Calu3 (cell line): ENCODE data around the gene NBDY. TPM values are rescaled to one million over a fixed set of nuclear protein-coding genes. Genes with fewer than 3 reads are reported as not detected.

ENCODE experiments used
- BruUV-seq: library from RNA; stranded (reverse); fragments of 400-500 nt; replicated peaks from 2 replicates; lab custom pipeline; 2021; lab: Mats Ljungman, UMichigan
- CTCF ChIA-PET: fragments of 300-600 bp; sonication (Branson Sonifier 250); formaldehyde crosslinking; loops from one replicate; lab custom pipeline; 2022; ENCODE audit warnings: antibody characterized with exemption; lab: Charles Lee
- DNase-seq: peaks from one replicate; pipeline ENCODE4 v3.0.0; 2022
- H3K27ac Mint-ChIP-seq: one replicate; pipeline ENCODE4 v1.8.0; 2022; ENCODE audit warnings: mixed read lengths; ENCODE audit not compliant: unreplicated experiment
- H3K27me3 Mint-ChIP-seq: one replicate; pipeline ENCODE4 v1.8.0; 2022; ENCODE audit warnings: mixed read lengths; ENCODE audit not compliant: unreplicated experiment
- H3K36me3 Mint-ChIP-seq: one replicate; pipeline ENCODE4 v1.8.0; 2022; ENCODE audit warnings: mild to moderate bottlenecking, moderate library complexity, mixed read lengths; ENCODE audit not compliant: insufficient read depth, unreplicated experiment
- H3K4me1 Mint-ChIP-seq: one replicate; pipeline ENCODE4 v1.8.0; 2022; ENCODE audit warnings: mild to moderate bottlenecking, low read depth, mixed read lengths; ENCODE audit not compliant: unreplicated experiment
- H3K4me3 Mint-ChIP-seq: one replicate; pipeline ENCODE4 v1.8.0; 2022; ENCODE audit warnings: mild to moderate bottlenecking, low read depth, moderate library complexity, mixed read lengths; ENCODE audit not compliant: unreplicated experiment
- H3K9me3 Mint-ChIP-seq: one replicate; pipeline ENCODE4 v1.8.0; 2022; ENCODE audit warnings: low read depth, mixed read lengths; ENCODE audit not compliant: unreplicated experiment
- CTCF ChIP-seq: fragments of 200-600 bp; IDR thresholded peaks from one replicate; pipeline ENCODE4 v1.8.0; 2022; ENCODE audit warnings: antibody characterized with exemption; ENCODE audit not compliant: unreplicated experiment
- intact Hi-C: fragments of 100-400 bp; cut with micrococcal nuclease; formaldehyde crosslinking; loops from one replicate; pipeline ENCODE4 v1.10.0; 2022; ENCODE audit not compliant: unreplicated experiment
- total RNA-seq: library from RNA; stranded (reverse); gene quantifications from 2 replicates; pipeline ENCODE4 v1.2.3, GENCODE V29; 2022

Gene NBDY
- total RNA-seq, 1 experiment from 2014 or later, result 57.1 TPM

GRCh38 chrX:56788717-56789122 is 59.7 kb downstream of the NBDY start:
- intact Hi-C loops, result no loop called here
- Mint-ChIP-seq H3K4me3 (no peak overlapping the region), H3K36me3 (peaks cover 4% of the 10 kb centered on the region), H3K27me3 (no peaks in the 10 kb centered on the region), H3K4me1 (no peaks in the 10 kb centered on the region), H3K27ac (no peak overlapping the region), H3K9me3 (no peaks in the 10 kb centered on the region)
- CTCF ChIA-PET, result no interaction called here
- no peak for TF ChIP-seq CTCF
- no TSS peak for BruUV-seq
- no peak for DNase-seq

GRCh38 chrX:56789518-56790070 is 60.6 kb downstream of the NBDY start:
- no peak for TF ChIP-seq CTCF
- intact Hi-C loops, result no loop called here

GRCh38 chrX:56790778-56791177 is 61.7 kb downstream of the NBDY start:
- H3K27me3 Mint-ChIP-seq, result no peaks in the 10 kb centered on the region
- CTCF ChIA-PET, result no interaction called here
- DNase-seq, result no peak
- intact Hi-C loops, result no loop called here
- no peaks in the 10 kb centered on the region for H3K4me1 Mint-ChIP-seq
- no TSS peak for BruUV-seq
- TF ChIP-seq CTCF, result no peak
- H3K36me3 Mint-ChIP-seq, result peaks cover 4% of the 10 kb centered on the region
- no peak overlapping the region for H3K4me3 Mint-ChIP-seq
- no peaks in the 10 kb centered on the region for H3K9me3 Mint-ChIP-seq
- H3K27ac Mint-ChIP-seq, result no peak overlapping the region

More at GRCh38 chrX:56789518-56790070, 60.6 kb downstream of the NBDY start:
- Mint-ChIP-seq H3K9me3 (no peaks in the 10 kb centered on the region), H3K4me3 (no peak overlapping the region), H3K27ac (no peak overlapping the region), H3K4me1 (no peaks in the 10 kb centered on the region), H3K27me3 (no peaks in the 10 kb centered on the region), H3K36me3 (peaks cover 4% of the 10 kb centered on the region)
- DNase-seq, result no peak
- CTCF ChIA-PET, result no interaction called here
- BruUV-seq, result no TSS peak

GRCh38 chrX:56791456-56791855 is 62.4 kb downstream of the NBDY start:
- intact Hi-C loops, result no loop called here
- Mint-ChIP-seq H3K4me1 (no peaks in the 10 kb centered on the region), H3K27me3 (no peaks in the 10 kb centered on the region), H3K4me3 (no peak overlapping the region), H3K27ac (no peak overlapping the region), H3K9me3 (no peaks in the 10 kb centered on the region), H3K36me3 (peaks cover 4% of the 10 kb centered on the region)
- no peak for TF ChIP-seq CTCF
- no peak for DNase-seq
- CTCF ChIA-PET, result no interaction called here
- BruUV-seq, result no TSS peak
